ES-I3 (cell line): Measurements from ENCODE around the gene SLC35G3.

Source experiments
- H3K36me3 ChIP-seq: 2 replicates; pipeline ENCODE4 v1.6.1; 2013; ENCODE audit warnings: mild to moderate bottlenecking, low read length, control low read depth, moderate library complexity; ENCODE audit not compliant: insufficient read depth
- H3K4me1 ChIP-seq: 2 replicates; pipeline ENCODE4 v1.6.1; 2013; ENCODE audit warnings: mild to moderate bottlenecking, control low read depth, low read length; ENCODE audit not compliant: insufficient read depth
- H3K9ac ChIP-seq: 2 replicates; pipeline ENCODE4 v1.6.1; 2013; ENCODE audit warnings: low read depth, mild to moderate bottlenecking, low read length, moderate library complexity
- H3K9me3 ChIP-seq: 2 replicates; pipeline ENCODE4 v1.6.1; 2013; ENCODE audit warnings: mild to moderate bottlenecking, low read length, moderate library complexity; ENCODE audit not compliant: control insufficient read depth, insufficient read depth

Gene SLC35G3

DNA sequence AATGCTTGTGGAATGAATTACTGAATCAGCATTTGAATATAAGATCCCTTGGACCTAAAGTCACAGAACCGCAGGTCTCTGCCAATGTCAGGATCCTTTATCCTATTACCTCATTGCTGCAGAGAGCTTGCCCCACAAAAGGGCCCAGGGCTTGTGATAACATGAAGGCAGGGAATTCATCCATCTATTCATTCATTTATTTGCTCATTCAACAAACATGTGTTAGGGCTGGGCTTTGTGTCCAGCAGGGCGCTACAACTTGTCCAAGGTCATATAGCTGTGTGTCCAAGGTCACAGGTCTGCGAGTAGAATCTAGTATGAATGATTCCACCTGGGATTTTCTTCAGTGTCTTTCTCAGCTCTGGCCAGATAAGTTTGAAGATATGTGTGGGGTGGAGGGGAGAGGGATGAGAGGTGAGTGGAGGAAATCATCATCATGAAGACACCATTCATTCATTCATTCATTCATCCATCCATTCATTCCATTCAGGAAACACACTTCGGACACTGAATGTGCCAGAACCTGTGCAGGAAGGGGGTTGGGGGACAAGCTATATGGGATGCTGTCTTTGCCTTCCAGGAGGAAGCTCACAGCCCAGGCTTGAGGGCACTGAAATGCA, 47.9 kb downstream of the SLC35G3 start:
- Histone ChIP-seq H3K4me1 (peaks cover 20% of the 10 kb centered on the region; the same call in 1 of the 2 replicates), H3K9me3 (no peaks in the 10 kb centered on the region), H3K36me3 (no peaks in the 10 kb centered on the region), H3K9ac (no peak overlapping the region)

DNA sequence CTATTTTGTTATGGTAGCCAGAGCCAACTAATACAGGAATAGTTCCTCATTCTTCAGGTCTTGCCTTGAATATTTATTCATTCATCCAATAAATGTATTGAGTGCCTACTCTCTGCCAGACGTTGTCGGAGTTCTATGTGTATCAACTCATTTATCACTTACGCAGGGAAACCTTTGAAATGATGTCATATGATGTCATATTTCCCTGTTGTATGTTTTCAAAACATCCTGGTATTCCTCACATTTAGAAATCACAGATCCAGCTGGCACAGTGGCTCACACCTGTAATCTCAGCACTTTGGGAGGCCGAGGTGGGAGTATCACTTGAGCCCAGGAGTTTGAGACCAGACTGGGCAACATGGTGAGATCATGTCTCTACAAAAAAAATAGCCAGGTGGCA, 49.4 kb downstream of the SLC35G3 start:
- Histone ChIP-seq H3K4me1 (peaks cover 20% of the 10 kb centered on the region; the same call in 1 of the 2 replicates), H3K9ac (no peak overlapping the region), H3K36me3 (no peaks in the 10 kb centered on the region), H3K9me3 (no peaks in the 10 kb centered on the region)
